Breast epithelium (tissue), 4 donors: ENCODE results near the gene CPO. TPM values are rescaled to one million over a fixed set of nuclear protein-coding genes. Genes with fewer than 3 reads are reported as not detected.
"Not testable (repeated sequence)": the region's sequence is repeated elsewhere in the genome, so short reads cannot be mapped to it uniquely, and the experiment has no call there.

Source experiments
- DNase-seq, 2 donors: peaks; one replicate each; pipeline ENCODE4 v3.0.0-alpha.2; 2019; ENCODE audit warnings: low spot score in 2 of 2
- H3K27ac ChIP-seq, 2 donors: fragments of 200-600 bp; sonication (generic) in 1 of 2; one replicate each; pipeline ENCODE4 v1.5.1; 2016 to 2019; ENCODE audit warnings: mild to moderate bottlenecking in 1 of 2
- H3K27me3 ChIP-seq, 2 donors: fragments of 200-600 bp; sonication (generic) in 1 of 2; one replicate each; pipeline versions ENCODE4 v1.5.1 to v1.6.0; 2017 to 2019; ENCODE audit warnings: control low read depth in 1 of 2, mild to moderate bottlenecking in 1 of 2
- H3K36me3 ChIP-seq: fragments of 200-600 bp; one replicate; pipeline ENCODE4 v1.5.1; 2019
- H3K4me1 ChIP-seq, 2 donors: fragments of 200-600 bp; sonication (generic); one replicate each; pipeline ENCODE4 v1.5.1; 2016 to 2019; ENCODE audit warnings: control low read depth in 1 of 2
- H3K4me3 ChIP-seq, 3 donors: fragments of 200-600 bp; sonication (generic); 1 replicate in 2 of 3; 2 replicates in 1 of 3; pipeline ENCODE4 v1.5.1; 2016 to 2019; ENCODE audit warnings: mild to moderate bottlenecking in 3 of 3, moderate library complexity in 2 of 3
- H3K9me3 ChIP-seq, 2 donors: fragments of 200-600 bp; sonication (generic) in 1 of 2; one replicate each; pipeline ENCODE4 v1.5.1; 2016 to 2019; ENCODE audit warnings: control low read depth in 1 of 2
- POLR2A ChIP-seq: fragments of 450-650 bp; IDR thresholded peaks from one replicate; pipeline ENCODE4 v1.6.1; 2016; ENCODE audit warnings: antibody characterized with exemption, mild to moderate bottlenecking, moderate library complexity
- POLR2AphosphoS5 ChIP-seq, 3 donors: sonication (generic); formaldehyde crosslinking; IDR thresholded peaks; one replicate each; pipeline ENCODE4 v1.6.1; 2017; ENCODE audit warnings: antibody characterized with exemption in 3 of 3
- intact Hi-C: fragments of 100-400 bp; cut with DNase I; formaldehyde crosslinking; loops from one replicate; pipeline ENCODE4 v1.15.1; 2023; ENCODE audit warnings: low total_unique reads
- total RNA-seq, 3 donors: library from RNA; depleted of rRNA; stranded (reverse); fragments of >200 nt; gene quantifications; one replicate each; pipeline ENCODE4 v1.1.0, GENCODE V29; 2016
- TF ChIP-seq, protein P1 (sequence below), 3 donors: fragments of 450-650 bp; IDR thresholded peaks; one replicate each; pipeline ENCODE4 v1.5.1; 2016 to 2017; ENCODE audit warnings: antibody characterized with exemption in 3 of 3, mild to moderate bottlenecking in 3 of 3, moderate library complexity in 3 of 3

The CPO gene
- total RNA-seq, 3 donors from 2014 or later = 0.66 to 1.6 (median 0.96) TPM

GRCh38 chr2:206937555-206937954 is 1.8 kb upstream of the CPO start:
- Histone ChIP-seq H3K4me1 (no peaks in the 10 kb centered on the region), H3K27me3 (no peaks in the 10 kb centered on the region), H3K27ac (no peak overlapping the region), H3K36me3 (no peaks in the 10 kb centered on the region), H3K9me3 (no peaks in the 10 kb centered on the region), H3K4me3 (no peak overlapping the region)
- TF ChIP-seq POLR2AphosphoS5 (IDR thresholded peaks at IDR 0.05) (no peak), POLR2A (no peak)
- TF ChIP-seq, protein P1, sequence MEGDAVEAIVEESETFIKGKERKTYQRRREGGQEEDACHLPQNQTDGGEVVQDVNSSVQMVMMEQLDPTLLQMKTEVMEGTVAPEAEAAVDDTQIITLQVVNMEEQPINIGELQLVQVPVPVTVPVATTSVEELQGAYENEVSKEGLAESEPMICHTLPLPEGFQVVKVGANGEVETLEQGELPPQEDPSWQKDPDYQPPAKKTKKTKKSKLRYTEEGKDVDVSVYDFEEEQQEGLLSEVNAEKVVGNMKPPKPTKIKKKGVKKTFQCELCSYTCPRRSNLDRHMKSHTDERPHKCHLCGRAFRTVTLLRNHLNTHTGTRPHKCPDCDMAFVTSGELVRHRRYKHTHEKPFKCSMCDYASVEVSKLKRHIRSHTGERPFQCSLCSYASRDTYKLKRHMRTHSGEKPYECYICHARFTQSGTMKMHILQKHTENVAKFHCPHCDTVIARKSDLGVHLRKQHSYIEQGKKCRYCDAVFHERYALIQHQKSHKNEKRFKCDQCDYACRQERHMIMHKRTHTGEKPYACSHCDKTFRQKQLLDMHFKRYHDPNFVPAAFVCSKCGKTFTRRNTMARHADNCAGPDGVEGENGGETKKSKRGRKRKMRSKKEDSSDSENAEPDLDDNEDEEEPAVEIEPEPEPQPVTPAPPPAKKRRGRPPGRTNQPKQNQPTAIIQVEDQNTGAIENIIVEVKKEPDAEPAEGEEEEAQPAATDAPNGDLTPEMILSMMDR (IDR thresholded peaks at IDR 0.05) = no peak
- intact Hi-C loops = no loop called here
- no peak for DNase-seq

GRCh38 chr2:206940546-206940945 is 1.2 kb downstream of the CPO start:
- H3K4me1 ChIP-seq = no peaks in the 10 kb centered on the region
- intact Hi-C loops = no loop called here

GRCh38 chr2:206942592-206943478 is 3.5 kb downstream of the CPO start:
- Histone ChIP-seq H3K4me3 (no peak overlapping the region), H3K27me3 (no peaks in the 10 kb centered on the region), H3K4me1 (no peaks in the 10 kb centered on the region), H3K9me3 (peaks cover 0 to 18% of the 10 kb centered on the region in 2 donors), H3K27ac (no peak overlapping the region), H3K36me3 (no peaks in the 10 kb centered on the region)
- DNase-seq = no peak
- TF ChIP-seq POLR2A = no peak
- no peak for TF ChIP-seq POLR2AphosphoS5 (IDR thresholded peaks at IDR 0.05)
- TF ChIP-seq, protein P1 (IDR thresholded peaks at IDR 0.05) = no peak
- intact Hi-C loops = no loop called here

More at GRCh38 chr2:206940546-206940945, 1.2 kb downstream of the CPO start:
- Histone ChIP-seq H3K4me3 (no peak overlapping the region), H3K9me3 (no peaks in the 10 kb centered on the region), H3K27me3 (no peaks in the 10 kb centered on the region), H3K36me3 (no peaks in the 10 kb centered on the region), H3K27ac (no peak overlapping the region)
- TF ChIP-seq POLR2AphosphoS5 (IDR thresholded peaks at IDR 0.05) = no peak
- TF ChIP-seq, protein P1 (IDR thresholded peaks at IDR 0.05) = no peak
- no peak for TF ChIP-seq POLR2A
- no peak for DNase-seq

DNA sequence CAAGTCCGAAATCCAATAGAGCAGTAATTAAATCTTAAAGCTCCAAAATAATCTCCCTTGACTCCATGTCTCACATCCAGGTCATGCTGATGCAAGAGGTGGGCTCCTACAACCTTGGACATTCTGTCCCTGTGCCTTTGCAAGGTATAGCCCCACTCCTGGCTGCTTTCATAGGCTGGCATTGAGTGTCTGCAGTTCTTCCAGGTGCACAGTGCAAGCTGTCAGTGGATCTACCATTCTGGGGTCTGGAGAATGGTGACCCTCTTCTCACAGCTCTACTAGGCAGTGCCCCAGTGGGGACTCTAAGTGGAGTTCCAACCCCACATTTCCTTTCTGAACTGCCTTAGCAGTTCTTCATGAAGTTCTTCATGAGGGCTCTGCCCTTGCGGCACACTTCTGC is 14.1 kb downstream of the CPO start:
- H3K27me3 ChIP-seq, H3K4me3 ChIP-seq, DNase-seq, intact Hi-C loops, H3K4me1 ChIP-seq, H3K27ac ChIP-seq, H3K36me3 ChIP-seq: not testable (repeated sequence)
- peaks cover 0 to 11% of the 10 kb centered on the region in 2 donors for H3K9me3 ChIP-seq

DNA sequence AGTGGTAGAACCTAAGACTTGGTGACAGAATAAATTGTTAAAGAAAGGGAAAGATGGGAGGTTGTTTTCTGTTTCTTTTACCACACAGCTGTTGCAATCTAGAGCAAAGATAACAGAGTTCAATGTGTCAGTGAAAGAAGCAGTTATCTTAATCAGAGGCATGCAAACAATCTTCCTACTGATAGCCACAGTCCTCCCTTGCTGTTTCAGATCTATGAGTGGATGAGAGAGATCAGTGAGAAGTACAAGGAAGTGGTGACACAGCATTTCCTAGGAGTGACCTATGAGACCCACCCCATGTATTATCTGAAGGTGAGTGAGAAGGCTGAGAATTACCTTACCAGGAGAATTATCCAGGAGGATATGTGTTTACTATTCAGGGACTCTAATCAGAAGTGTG is 15.9 kb downstream of the CPO start:
- intact Hi-C loops = no loop called here
- Histone ChIP-seq H3K27ac (no peak overlapping the region), H3K4me1 (no peaks in the 10 kb centered on the region), H3K36me3 (no peaks in the 10 kb centered on the region), H3K9me3 (peaks cover 0 to 9% of the 10 kb centered on the region in 2 donors), H3K4me3 (no peak overlapping the region), H3K27me3 (no peaks in the 10 kb centered on the region)
- no peak for DNase-seq
- no peak for TF ChIP-seq POLR2AphosphoS5 (IDR thresholded peaks at IDR 0.05)
- TF ChIP-seq, protein P1 (IDR thresholded peaks at IDR 0.05) = no peak
- no peak for TF ChIP-seq POLR2A
